Aorta (tissue), 5 donors: ENCODE data around the gene LHX2. TPM values are rescaled to one million over a fixed set of nuclear protein-coding genes. Genes with fewer than 3 reads are reported as not detected.

Experiments used
- ATAC-seq: fragments of 200-7000 bp; cut with Tn5 transposase; one replicate; pipeline ENCODE4 v1.9.1; 2022; ENCODE audit warnings: moderate library complexity; ENCODE audit not compliant: low FRiP score
- DNase-seq, 2 donors: peaks; one replicate each; pipeline ENCODE4 v3.0.0-alpha.2; 2020
- H3K27ac ChIP-seq, 2 donors: one replicate each; pipeline ENCODE4 v1.5.1; 2013; ENCODE audit warnings: low read length in 2 of 2, mild to moderate bottlenecking in 2 of 2, moderate library complexity in 2 of 2, control low read depth in 1 of 2, inconsistent platforms in 1 of 2, low read depth in 1 of 2
- H3K27me3 ChIP-seq, 2 donors: one replicate each; pipeline ENCODE4 v1.6.1; 2013; ENCODE audit warnings: control low read depth in 1 of 2, low read length in 1 of 2, mild to moderate bottlenecking in 1 of 2, moderate library complexity in 1 of 2; ENCODE audit not compliant: insufficient read depth in 2 of 2, control insufficient read depth in 1 of 2
- H3K36me3 ChIP-seq, 2 donors: one replicate each; pipeline ENCODE4 v1.6.1; 2013; ENCODE audit warnings: control low read depth in 1 of 2, low read length in 1 of 2, mild to moderate bottlenecking in 1 of 2; ENCODE audit not compliant: insufficient read depth in 2 of 2, control insufficient read depth in 1 of 2
- H3K4me1 ChIP-seq, 2 donors: one replicate each; pipeline ENCODE4 v1.6.1; 2013; ENCODE audit warnings: low read length in 2 of 2, control low read depth in 1 of 2, mild to moderate bottlenecking in 1 of 2, moderate library complexity in 1 of 2; ENCODE audit not compliant: insufficient read depth in 2 of 2, control insufficient read depth in 1 of 2
- H3K4me3 ChIP-seq, 2 donors: one replicate each; pipeline ENCODE4 v1.5.1; 2013; ENCODE audit warnings: low read length in 2 of 2, control low read depth in 1 of 2, mild to moderate bottlenecking in 1 of 2
- H3K9me3 ChIP-seq: one replicate; pipeline ENCODE4 v1.6.1; 2013; ENCODE audit warnings: mild to moderate bottlenecking, low read length; ENCODE audit not compliant: control insufficient read depth
- WGBS, 2 donors: extraction: QIAGEN DNeasy Blood & Tissue Kit; methylation state at CpG; one replicate each; pipeline ENCODE4 v1.1.7; 2013; 5-methylcytosine and 5-hydroxymethylcytosine counted together
- intact Hi-C, 2 donors: fragments of 100-400 bp; cut with DNase I; formaldehyde crosslinking; loops; one replicate each; pipeline versions ENCODE4 v1.14.2 to v1.15.0; 2022
- polyA plus RNA-seq, 2 donors: library from polyadenylated mRNA; stranded (reverse); fragments of 200-250 nt; gene quantifications; one replicate each; pipeline ENCODE4 v1.2.3, GENCODE V29; 2013
- total RNA-seq, 2 donors: library from RNA; stranded (reverse); fragmentation: NEBNext Ultra II Directional; extraction: Animal tissue kit (Norgen Biotek cat#: 25700); gene quantifications; one replicate each; pipeline ENCODE4 v1.2.1, GENCODE V29; 2021
- donor health status: healthy with polysubstance abuse.
- donor health status: Bipolar disorder and iron deficiency.
- donor health status: DM: no; HTN: no; CAD: no.
- donor health status: DM: no; HTN: no; CAD: no.
- donor health status: DM: yes; HTN: yes; CAD: no.

The LHX2 gene
- total and polyA plus RNA-seq, 4 donors = 0.26 to 0.38 TPM; not detected in 2

DNA sequence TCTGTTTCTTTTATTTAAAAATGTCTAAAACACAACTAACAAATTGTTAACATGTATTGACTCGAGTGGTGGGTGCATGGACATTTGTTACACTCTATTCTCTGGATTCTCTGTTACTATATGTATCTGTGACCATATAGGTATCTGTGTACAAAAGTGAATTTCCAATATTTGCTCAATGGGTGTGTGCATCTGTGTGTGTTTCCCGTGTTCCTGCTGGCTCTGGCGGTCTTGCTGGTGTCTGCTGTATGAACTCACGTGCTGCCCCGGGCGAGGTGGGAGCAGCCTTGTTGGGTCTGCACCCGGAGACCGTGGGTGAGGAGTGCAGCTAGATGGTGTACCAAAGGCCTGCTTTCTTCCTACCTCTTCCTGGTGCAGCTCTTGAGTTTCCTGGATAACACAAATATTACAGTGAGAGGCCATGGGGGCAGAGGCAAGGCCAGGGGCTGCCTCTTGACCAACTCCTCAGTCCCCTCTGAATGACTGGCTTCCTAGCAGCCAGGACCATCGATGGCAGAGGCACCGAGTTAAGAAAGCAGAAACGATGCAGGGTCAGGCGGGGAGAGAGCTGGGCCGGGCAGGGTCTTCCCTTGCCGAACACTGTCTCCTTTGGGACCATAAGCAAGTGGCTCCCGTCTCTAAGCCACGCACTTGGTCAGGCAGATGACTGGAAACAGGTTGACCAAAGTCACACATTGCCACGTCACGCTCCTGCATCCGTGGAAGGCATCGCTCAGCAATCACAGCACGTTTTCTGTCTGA lies 49.5 kb downstream of the LHX2 start:
- Histone ChIP-seq H3K27ac (no peak overlapping the region), H3K9me3 (peaks cover 2% of the 10 kb centered on the region), H3K4me1 (no peaks in the 10 kb centered on the region), H3K4me3 (no peak overlapping the region), H3K27me3 (no peaks in the 10 kb centered on the region), H3K36me3 (no peaks in the 10 kb centered on the region)
- no peak for ATAC-seq
- no peak for DNase-seq
- WGBS, 2 donors = 77 to 81% methylated on average over 21 of the region's 21 CpGs
- intact Hi-C loops = no loop called here

DNA sequence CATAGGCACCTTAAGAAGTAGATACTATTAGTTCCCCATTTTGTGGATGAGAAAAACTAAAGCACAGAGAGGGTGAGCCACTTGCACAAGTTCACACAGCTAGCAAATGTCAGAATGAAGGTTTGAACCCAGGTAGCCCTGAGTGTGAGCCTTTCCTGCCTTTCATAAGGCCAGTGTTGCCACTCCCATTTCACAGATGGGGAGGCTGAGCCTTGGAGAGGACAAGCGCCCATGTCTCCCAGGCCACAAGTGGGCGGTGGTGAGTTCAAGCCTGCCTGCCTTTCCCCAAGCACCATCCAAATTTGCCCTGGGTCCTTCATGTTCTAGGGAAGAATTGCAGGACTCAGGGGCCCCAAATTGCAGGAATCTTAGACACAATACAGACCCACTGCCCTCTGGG lies 50.6 kb downstream of the LHX2 start:
- Histone ChIP-seq H3K27ac (no peak overlapping the region), H3K36me3 (no peaks in the 10 kb centered on the region), H3K9me3 (peaks cover 2% of the 10 kb centered on the region), H3K4me3 (no peak overlapping the region), H3K27me3 (no peaks in the 10 kb centered on the region), H3K4me1 (no peaks in the 10 kb centered on the region)
- DNase-seq (no peak), ATAC-seq (no peak)
- 92% methylated on average over 2 of the region's 2 CpGs for WGBS, 2 donors
- intact Hi-C loops = no loop called here

DNA sequence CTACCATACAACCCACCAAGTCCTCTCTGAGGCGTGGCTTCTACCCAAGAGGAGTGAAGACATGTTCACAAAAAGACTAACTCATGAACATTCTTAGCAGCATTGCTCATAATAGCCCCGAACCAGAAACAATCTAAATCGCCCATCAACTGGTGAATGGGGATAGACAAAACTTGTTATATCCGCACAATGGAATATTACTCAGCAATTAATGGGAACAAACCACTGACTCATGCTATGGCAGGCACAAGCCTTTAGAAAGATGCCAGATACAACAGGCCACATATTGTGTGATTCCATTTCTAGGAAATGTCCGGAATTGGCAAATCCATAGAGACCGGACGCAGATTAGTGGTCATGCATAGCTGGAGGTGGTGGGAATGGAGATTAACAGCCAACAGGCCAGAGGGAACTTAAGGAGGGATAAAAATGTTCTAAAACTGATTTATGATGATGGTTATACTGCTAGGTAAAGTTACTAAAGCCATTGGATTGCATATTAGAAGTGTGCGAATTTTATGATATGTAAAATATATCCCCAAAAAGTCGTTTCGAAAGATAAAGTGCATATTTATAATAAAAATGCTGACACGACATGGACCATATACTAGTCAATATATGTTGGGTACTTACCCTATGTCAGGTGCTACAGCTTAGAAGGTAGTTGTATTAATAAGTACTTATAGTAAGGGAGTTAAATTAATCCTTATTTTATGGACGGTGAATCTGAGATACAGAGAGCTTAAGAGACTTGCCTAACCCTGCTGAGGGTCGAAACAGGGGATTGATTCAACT lies 55.4 kb downstream of the LHX2 start:
- intact Hi-C loops = no loop called here
- Histone ChIP-seq H3K27ac (no peak overlapping the region), H3K27me3 (no peaks in the 10 kb centered on the region), H3K9me3 (peaks cover 2% of the 10 kb centered on the region), H3K4me1 (no peaks in the 10 kb centered on the region), H3K36me3 (no peaks in the 10 kb centered on the region), H3K4me3 (no peak overlapping the region)
- DNase-seq (no peak), ATAC-seq (no peak)
- WGBS, 2 donors = 90 to 91% methylated on average over 13 of the region's 13 CpGs

DNA sequence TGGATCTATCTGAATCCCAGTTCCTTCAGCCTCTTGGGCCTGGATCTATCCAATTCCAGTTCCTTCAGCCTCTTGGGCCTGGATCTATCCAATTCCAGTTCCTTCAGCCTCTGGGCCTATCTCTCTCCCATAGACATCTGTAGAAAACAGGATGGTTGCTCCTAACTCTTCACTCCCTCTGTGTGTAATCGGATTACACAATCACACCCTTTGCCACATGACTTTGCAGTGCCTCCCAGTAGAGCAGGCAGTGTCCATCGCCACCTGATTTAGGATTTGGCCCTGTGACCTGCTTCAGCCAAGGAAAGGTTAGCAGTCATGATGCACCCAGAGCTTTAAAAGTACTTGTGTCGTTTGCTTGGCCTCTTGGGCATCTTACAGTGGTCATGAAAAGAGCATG lies 56.7 kb downstream of the LHX2 start:
- H3K27me3 ChIP-seq = no peaks in the 10 kb centered on the region
- WGBS, 2 donors = 87 to 91% methylated on average over 3 of the region's 3 CpGs
- intact Hi-C loops = no loop called here
- no peaks in the 10 kb centered on the region for H3K4me1 ChIP-seq
- H3K36me3 ChIP-seq = no peaks in the 10 kb centered on the region
- no peak for ATAC-seq
- no peak for DNase-seq
- peaks cover 2% of the 10 kb centered on the region for H3K9me3 ChIP-seq
- no peak overlapping the region for H3K4me3 ChIP-seq
- no peak overlapping the region for H3K27ac ChIP-seq

DNA sequence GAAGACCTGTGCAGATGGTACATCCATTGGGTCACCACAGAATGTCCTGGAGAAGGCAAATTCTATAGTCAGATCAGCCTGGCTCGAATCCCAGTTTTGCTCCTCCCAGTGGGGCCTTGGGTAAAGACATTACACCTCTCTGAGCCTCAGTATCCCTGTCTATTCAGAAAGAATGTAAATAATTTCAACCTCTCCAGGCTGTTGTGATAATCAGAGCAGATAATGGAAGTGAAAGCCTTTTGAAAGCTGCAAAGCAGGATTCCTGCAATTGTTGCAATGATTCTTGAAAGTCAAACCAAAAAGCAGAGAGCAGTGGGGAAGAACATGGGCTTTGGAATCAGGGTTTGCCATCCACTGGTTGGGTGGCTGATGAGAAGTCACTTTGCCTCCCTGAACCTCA lies 63.2 kb downstream of the LHX2 start:
- 75 to 83% methylated on average over 1 of the region's 1 CpG for WGBS, 2 donors

DNA sequence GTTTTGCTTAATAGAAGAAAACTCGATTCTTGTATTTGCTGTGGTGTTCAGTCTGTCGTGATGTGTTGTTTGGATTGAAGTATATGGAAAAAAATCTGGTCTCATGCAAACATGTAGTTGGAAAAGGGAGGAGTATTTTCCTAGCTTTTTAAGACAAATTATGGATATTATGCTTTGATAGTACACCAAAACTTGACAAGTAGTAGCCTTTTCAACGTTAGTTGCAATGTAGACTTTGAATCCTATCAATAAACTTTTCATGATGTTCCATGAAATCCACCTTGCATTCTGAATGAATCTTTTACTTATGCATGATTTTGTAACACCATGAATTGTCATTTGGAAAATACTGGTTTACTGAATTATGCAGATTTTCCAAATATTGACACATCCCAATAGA lies 64.2 kb downstream of the LHX2 start:
- Histone ChIP-seq H3K36me3 (no peaks in the 10 kb centered on the region), H3K27ac (no peak overlapping the region), H3K9me3 (no peaks in the 10 kb centered on the region), H3K27me3 (no peaks in the 10 kb centered on the region), H3K4me1 (peaks cover 0 to 2% of the 10 kb centered on the region in 2 donors), H3K4me3 (no peak overlapping the region)
- ATAC-seq (no peak), DNase-seq (no peak)
- 81 to 85% methylated on average over 3 of the region's 3 CpGs for WGBS, 2 donors
- intact Hi-C loops = no loop called here

More for the DNA sequence above, 63.2 kb downstream of the LHX2 start:
- no peaks in the 10 kb centered on the region for H3K36me3 ChIP-seq
- peaks cover 2% of the 10 kb centered on the region for H3K9me3 ChIP-seq
- H3K4me3 ChIP-seq = no peak overlapping the region
- intact Hi-C loops = no loop called here
- no peak for ATAC-seq
- no peaks in the 10 kb centered on the region for H3K27me3 ChIP-seq
- DNase-seq = no peak
- H3K4me1 ChIP-seq = peaks cover 0 to 2% of the 10 kb centered on the region in 2 donors
- no peak overlapping the region for H3K27ac ChIP-seq

DNA sequence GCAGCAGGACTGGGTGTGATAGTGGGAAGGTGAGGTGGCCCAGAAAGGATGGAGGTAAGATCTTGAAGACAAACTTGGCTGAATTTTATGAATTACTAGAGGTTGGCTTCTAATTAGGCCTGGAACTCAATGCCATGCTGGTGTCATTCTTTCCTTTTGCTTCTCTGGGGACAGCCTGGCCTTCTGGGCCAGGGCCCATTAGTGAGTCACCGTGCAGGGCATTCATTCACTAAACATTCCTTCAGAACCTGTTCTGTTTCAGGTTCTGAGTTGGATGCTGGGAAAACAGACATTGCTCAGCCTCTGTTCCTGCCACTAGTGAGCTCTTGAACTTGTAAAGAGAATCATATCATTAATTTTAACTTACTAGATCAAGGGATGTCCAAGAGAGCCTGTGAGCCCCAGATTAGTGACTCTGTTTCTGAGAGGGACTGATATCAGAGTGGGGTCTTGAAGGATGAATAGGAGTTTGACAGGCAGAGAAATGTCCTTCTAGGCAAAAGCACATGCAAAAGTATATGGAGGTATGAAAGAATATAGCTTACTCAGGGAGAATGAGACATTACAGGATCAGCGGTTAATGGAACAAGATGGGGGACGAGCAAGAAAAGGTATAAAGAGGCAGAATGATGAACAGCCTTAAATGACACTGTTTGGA lies 66.5 kb downstream of the LHX2 start:
- Histone ChIP-seq H3K27me3 (no peaks in the 10 kb centered on the region), H3K4me1 (peaks cover 0 to 2% of the 10 kb centered on the region in 2 donors), H3K36me3 (no peaks in the 10 kb centered on the region), H3K4me3 (no peak overlapping the region), H3K27ac (no peak overlapping the region), H3K9me3 (no peaks in the 10 kb centered on the region)
- intact Hi-C loops = no loop called here
- WGBS, 2 donors = 66 to 67% methylated on average over 3 of the region's 3 CpGs
- ATAC-seq (no peak), DNase-seq (no peak)

DNA sequence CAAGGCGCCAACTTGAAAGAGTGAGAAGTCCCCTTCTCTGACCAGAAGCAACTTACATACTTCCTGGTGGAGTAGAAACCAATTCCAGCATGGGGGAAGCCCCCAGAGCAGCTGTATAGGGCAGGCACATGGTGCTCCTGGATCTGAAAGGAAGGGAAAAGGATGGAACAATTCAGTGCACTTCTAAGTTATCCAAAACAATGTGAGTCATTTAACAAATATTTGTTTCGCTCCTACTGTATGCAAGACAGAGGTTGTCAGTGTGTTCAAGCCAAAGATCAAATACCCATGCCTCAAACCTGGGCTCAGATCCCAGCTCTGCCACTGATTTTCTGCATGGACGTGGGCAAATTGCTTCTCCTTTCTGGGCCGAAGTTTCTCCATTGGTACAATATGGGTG lies 67.1 kb downstream of the LHX2 start:
- 70 to 72% methylated on average over 4 of the region's 4 CpGs for WGBS, 2 donors
- Histone ChIP-seq H3K27ac (no peak overlapping the region), H3K36me3 (no peaks in the 10 kb centered on the region), H3K9me3 (peaks cover 1% of the 10 kb centered on the region), H3K4me1 (peaks cover 0 to 2% of the 10 kb centered on the region in 2 donors), H3K4me3 (no peak overlapping the region), H3K27me3 (no peaks in the 10 kb centered on the region)
- ATAC-seq (no peak), DNase-seq (no peak)
- intact Hi-C loops = no loop called here
